Caco-2 (cell line): ENCODE results near the gene EMX1. TPM values are rescaled to one million over a fixed set of nuclear protein-coding genes. Genes with fewer than 3 reads are reported as not detected.
A peak's percentile ranks its signal among the peaks of the same experiment; 100 is the strongest.

Experiments used
- BruUV-seq: library from RNA; stranded (reverse); fragments of 400-500 nt; replicated peaks from 2 replicates; lab custom pipeline; 2021; lab: Mats Ljungman, UMichigan
- CTCF ChIA-PET: fragments of 300-600 bp; sonication (Branson Sonifier 250); formaldehyde crosslinking; loops from one replicate; lab custom pipeline; 2022; ENCODE audit warnings: antibody characterized with exemption; lab: Charles Lee
- POLR2A ChIA-PET: fragments of 300-600 bp; sonication (Branson Sonifier 250); formaldehyde crosslinking; loops from one replicate; lab custom pipeline; 2022; ENCODE audit warnings: antibody characterized with exemption; lab: Charles Lee
- DNase-seq, 2 experiments: peaks; one replicate each; pipeline versions ENCODE4 v3.0.0 to v3.0.0-alpha.2; 2020 to 2022
- H3K27me3 ChIP-seq: replicated peaks from 2 replicates; pipeline ENCODE4 v1.6.0; 2011; ENCODE audit warnings: low read length; ENCODE audit not compliant: control insufficient read depth, insufficient read depth
- H3K36me3 ChIP-seq: 2 replicates; pipeline ENCODE4 v1.5.1; 2011; ENCODE audit warnings: low read length; ENCODE audit not compliant: control insufficient read depth, insufficient read depth
- H3K4me1 ChIP-seq: fragments of 250-450 bp; sonication (Bioruptor Pico); 2 replicates; pipeline ENCODE4 v1.5.1; 2020; ENCODE audit warnings: mild to moderate bottlenecking
- H3K4me3 ChIP-seq: 2 replicates; pipeline ENCODE4 v1.5.1; 2011; ENCODE audit warnings: low read depth, mild to moderate bottlenecking, control low read depth, low read length
- H3K9me3 ChIP-seq: fragments of 250-450 bp; sonication (Bioruptor Pico); 2 replicates; pipeline ENCODE4 v1.5.1; 2020; ENCODE audit warnings: mild to moderate bottlenecking, moderate library complexity
- H3K27ac Mint-ChIP-seq: one replicate; pipeline ENCODE4 v1.8.0; 2022; ENCODE audit warnings: mixed read lengths; ENCODE audit not compliant: unreplicated experiment
- H3K27me3 Mint-ChIP-seq: one replicate; pipeline ENCODE4 v1.8.0; 2022; ENCODE audit warnings: mixed read lengths; ENCODE audit not compliant: insufficient read depth, unreplicated experiment
- H3K36me3 Mint-ChIP-seq: one replicate; pipeline ENCODE4 v1.8.0; 2022; ENCODE audit warnings: mild to moderate bottlenecking, mixed read lengths; ENCODE audit not compliant: insufficient read depth, unreplicated experiment
- H3K4me1 Mint-ChIP-seq: one replicate; pipeline ENCODE4 v1.8.0; 2022; ENCODE audit warnings: low read depth, mixed read lengths; ENCODE audit not compliant: unreplicated experiment
- H3K4me3 Mint-ChIP-seq: one replicate; pipeline ENCODE4 v1.8.0; 2022; ENCODE audit warnings: mild to moderate bottlenecking, moderate library complexity, mixed read lengths; ENCODE audit not compliant: unreplicated experiment
- H3K9me3 Mint-ChIP-seq: one replicate; pipeline ENCODE4 v1.8.0; 2022; ENCODE audit warnings: mixed read lengths; ENCODE audit not compliant: unreplicated experiment
- CTCF ChIP-seq, 2 experiments: fragments of 200-600 bp in 1 of 2; IDR thresholded peaks; 1 replicate in 1 of 2; 2 replicates in 1 of 2; pipeline versions ENCODE4 v1.5.1 to v1.8.0; 2011 to 2022; ENCODE audit warnings: antibody characterized with exemption in 1 of 2, control low read depth in 1 of 2, inconsistent platforms in 1 of 2, low read depth in 1 of 2, low read length in 1 of 2, mild to moderate bottlenecking in 1 of 2, moderate library complexity in 1 of 2; ENCODE audit not compliant: insufficient read depth in 1 of 2, severe bottlenecking in 1 of 2, unreplicated experiment in 1 of 2
- intact Hi-C: fragments of 100-400 bp; cut with micrococcal nuclease; formaldehyde crosslinking; loops from one replicate; pipeline ENCODE4 v1.10.0; 2022; ENCODE audit not compliant: unreplicated experiment
- total RNA-seq: library from RNA; stranded (reverse); gene quantifications from 2 replicates; pipeline ENCODE4 v1.2.3, GENCODE V29; 2022

The EMX1 gene
- total RNA-seq, 1 experiment from 2014 or later: 3.6 TPM

- ChIA-PET CTCF (interaction anchor here (0.7 to 2.0 kb wide), 4 partner anchors 10 to 52 kb away, joined by 4 to 8 read pairs (median 6); no protein-coding TSS in a partner anchor), POLR2A (interaction anchor here (1.1 kb wide), 1 partner anchor 188 kb away, joined by 3 read pairs; the partner anchor contains the start of gene SFXN5)
- Histone ChIP-seq H3K36me3 (no peaks in the 10 kb centered on the region), H3K27me3 (no peaks in the 10 kb centered on the region), H3K4me1 (peaks cover 20% of the 10 kb centered on the region), H3K9me3 (no peaks in the 10 kb centered on the region), H3K4me3 (no peak overlapping the region)
- BruUV-seq: no TSS peak
- Mint-ChIP-seq H3K27me3 (peaks cover 14% of the 10 kb centered on the region), H3K9me3 (no peaks in the 10 kb centered on the region), H3K4me1 (peaks cover 2% of the 10 kb centered on the region), H3K36me3 (peaks cover 6% of the 10 kb centered on the region), H3K4me3 (no peak overlapping the region), H3K27ac (no peak overlapping the region)
- intact Hi-C loops: no loop called here
- DNase-seq: peak; percentile 69 to 82
- no peak for TF ChIP-seq CTCF (IDR thresholded peaks at IDR 0.05; ENCODE audit: insufficient read depth in 1 of 2, low read depth in 1 of 2, low read length in 1 of 2, severe bottlenecking in 1 of 2, unreplicated experiment in 1 of 2)
Observed at GRCh38 chr2:72883356-72883962, 33.9 kb upstream of the EMX1 start.

GRCh38 chr2:72886505-72887031, 30.8 kb upstream of the EMX1 start:
- Mint-ChIP-seq H3K27me3 (peaks cover 5% of the 10 kb centered on the region), H3K27ac (peak overlapping the region; percentile 79)
- BruUV-seq: no TSS peak

More at GRCh38 chr2:72886505-72887031, 30.8 kb upstream of the EMX1 start:
- Histone ChIP-seq H3K9me3 (no peaks in the 10 kb centered on the region), H3K4me3 (peak overlapping the region; percentile 80), H3K4me1 (peaks cover 21% of the 10 kb centered on the region), H3K36me3 (no peaks in the 10 kb centered on the region), H3K27me3 (no peaks in the 10 kb centered on the region)
- Mint-ChIP-seq H3K9me3 (no peaks in the 10 kb centered on the region), H3K4me1 (peaks cover 7% of the 10 kb centered on the region), H3K36me3 (peaks cover 8% of the 10 kb centered on the region), H3K4me3 (peak overlapping the region; percentile 85)
- intact Hi-C loops: loop anchor here (1.0 to 5.0 kb wide), 3 partner anchors 24 to 381 kb away; no protein-coding TSS in a partner anchor
- ChIA-PET CTCF (interaction anchor here (0.6 to 2.9 kb wide), 12 partner anchors 9 to 411 kb away, joined by 3 to 18 read pairs (median 3); partner anchors contain the start of gene EMX1), POLR2A (no interaction called here)
- DNase-seq: peak in 1 of 2 experiments; percentile 34
- TF ChIP-seq CTCF (IDR thresholded peaks at IDR 0.05; ENCODE audit: insufficient read depth in 1 of 2, low read depth in 1 of 2, low read length in 1 of 2, severe bottlenecking in 1 of 2, unreplicated experiment in 1 of 2): no peak
